ENCODE results near the gene SH3BP4. TPM values are rescaled to one million over a fixed set of nuclear protein-coding genes. Genes with fewer than 3 reads are reported as not detected.

Gene SH3BP4
- total RNA-seq, 1 experiment from 2014 or later, result 93.8 TPM

DNA sequence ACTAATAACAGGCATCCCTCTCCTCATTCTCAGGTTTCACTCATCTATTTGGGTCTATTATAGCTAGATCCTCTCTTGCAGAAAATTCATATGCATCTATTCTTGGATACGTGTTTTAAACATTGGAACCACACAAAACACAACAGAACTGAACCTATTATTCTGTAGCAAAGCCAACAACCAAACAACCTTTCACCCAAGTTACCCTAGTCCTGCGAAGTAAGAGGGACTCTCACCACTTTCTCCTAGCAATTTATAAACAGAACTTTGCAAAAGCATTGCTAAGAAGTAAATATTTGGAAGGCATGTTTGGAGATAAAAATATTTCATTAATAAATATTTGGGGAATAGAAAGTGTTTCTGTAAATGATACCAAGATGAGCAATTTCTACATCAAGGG is 20.4 kb upstream of the SH3BP4 start:
- H2BK12ac ChIP-seq (ENCODE audit: insufficient read length, low read depth, low read length), result no peak overlapping the region
- no peaks in the 10 kb centered on the region for H3K9me3 Mint-ChIP-seq
- H4K20me1 ChIP-seq (ENCODE audit: control insufficient read depth, insufficient read depth, insufficient read length), result no peaks in the 10 kb centered on the region
- no peak overlapping the region for H2BK120ac ChIP-seq (ENCODE audit: low read depth, low read length, poor library complexity, severe bottlenecking)
- no peak overlapping the region for H4K8ac ChIP-seq (replicated peaks; ENCODE audit: insufficient read length, low read depth, low read length)
- H2BK5ac ChIP-seq (ENCODE audit: insufficient read length, low read length), result no peak overlapping the region
- no peak overlapping the region for H3K27ac ChIP-seq (ENCODE audit: insufficient read length, low read depth, low read length)
- H3K23me2 ChIP-seq (ENCODE audit: insufficient read length, low read depth, low read length, poor library complexity, severe bottlenecking), result no peaks in the 10 kb centered on the region
- H3K36me3 Mint-ChIP-seq (ENCODE audit: insufficient read depth in 1 of 3, low read depth in 3 of 3), result no peaks in the 10 kb centered on the region
- H3K4me3 Mint-ChIP-seq, result no peak overlapping the region
- no peak overlapping the region for H2AK5ac ChIP-seq (ENCODE audit: insufficient read length, low read length)
- peaks cover 23 to 31% of the 10 kb centered on the region in 2 experiments for H3K4me1 Mint-ChIP-seq
- H4K5ac ChIP-seq (ENCODE audit: insufficient read length, low read depth, low read length), result no peak overlapping the region
- no peak overlapping the region for H3K23ac ChIP-seq (ENCODE audit: insufficient read length, low read depth, low read length)
- H3K27me3 Mint-ChIP-seq (ENCODE audit: low read depth), result peaks cover 45% of the 10 kb centered on the region
- no CpG with 5 or more reads among the region's 2 CpGs for WGBS (ENCODE audit: extremely low coverage, insufficient read length, low lambda C conversion rate)
- H3K9me3 ChIP-seq (ENCODE audit: control insufficient read depth, low read depth, low read length), result no peaks in the 10 kb centered on the region
- H3K4me2 ChIP-seq (ENCODE audit: insufficient read depth, insufficient read length, low read length), result no peak overlapping the region
- H3K18ac ChIP-seq (ENCODE audit: insufficient read length, low read depth, low read length), result no peak overlapping the region
- H2BK15ac ChIP-seq (ENCODE audit: low read depth, low read length), result no peak overlapping the region
- no peak overlapping the region for H2BK20ac ChIP-seq (ENCODE audit: low read depth, low read length, poor library complexity, severe bottlenecking)
- H3K79me2 ChIP-seq (ENCODE audit: insufficient read depth, low read length), result no peaks in the 10 kb centered on the region
- no peak overlapping the region for H3K56ac ChIP-seq (ENCODE audit: insufficient read length, low read depth, low read length)
- H3K79me1 ChIP-seq (ENCODE audit: insufficient read depth, low read depth, low read length, poor library complexity, severe bottlenecking), result no peaks in the 10 kb centered on the region
- peaks cover 6% of the 10 kb centered on the region for H3K4me1 ChIP-seq (ENCODE audit: insufficient read depth, low read length)
- no peak for DNase-seq
- H3K4ac ChIP-seq (ENCODE audit: low read depth, low read length), result no peak overlapping the region
- no peak overlapping the region for H3K27ac Mint-ChIP-seq
- H3K14ac ChIP-seq (ENCODE audit: insufficient read depth, low read length), result no peak overlapping the region
- H4K91ac ChIP-seq (ENCODE audit: insufficient read length, low read depth, low read length), result no peak overlapping the region
- no peaks in the 10 kb centered on the region for H3K27me3 ChIP-seq (ENCODE audit: insufficient read depth, low read length)
- TF ChIP-seq, protein P1, sequence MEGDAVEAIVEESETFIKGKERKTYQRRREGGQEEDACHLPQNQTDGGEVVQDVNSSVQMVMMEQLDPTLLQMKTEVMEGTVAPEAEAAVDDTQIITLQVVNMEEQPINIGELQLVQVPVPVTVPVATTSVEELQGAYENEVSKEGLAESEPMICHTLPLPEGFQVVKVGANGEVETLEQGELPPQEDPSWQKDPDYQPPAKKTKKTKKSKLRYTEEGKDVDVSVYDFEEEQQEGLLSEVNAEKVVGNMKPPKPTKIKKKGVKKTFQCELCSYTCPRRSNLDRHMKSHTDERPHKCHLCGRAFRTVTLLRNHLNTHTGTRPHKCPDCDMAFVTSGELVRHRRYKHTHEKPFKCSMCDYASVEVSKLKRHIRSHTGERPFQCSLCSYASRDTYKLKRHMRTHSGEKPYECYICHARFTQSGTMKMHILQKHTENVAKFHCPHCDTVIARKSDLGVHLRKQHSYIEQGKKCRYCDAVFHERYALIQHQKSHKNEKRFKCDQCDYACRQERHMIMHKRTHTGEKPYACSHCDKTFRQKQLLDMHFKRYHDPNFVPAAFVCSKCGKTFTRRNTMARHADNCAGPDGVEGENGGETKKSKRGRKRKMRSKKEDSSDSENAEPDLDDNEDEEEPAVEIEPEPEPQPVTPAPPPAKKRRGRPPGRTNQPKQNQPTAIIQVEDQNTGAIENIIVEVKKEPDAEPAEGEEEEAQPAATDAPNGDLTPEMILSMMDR (conservative IDR thresholded peaks at IDR 0.05), result no peak
- no peak overlapping the region for H3T11ph ChIP-seq (ENCODE audit: low read length)
- no peak overlapping the region for H3K9ac ChIP-seq (ENCODE audit: extremely low read depth, insufficient read length, low read length)
- no peak overlapping the region for H2AFZ ChIP-seq (ENCODE audit: low read length)
